Chondrocyte (in vitro differentiated cells): ENCODE results near the gene HPSE2. TPM values are rescaled to one million over a fixed set of nuclear protein-coding genes. Genes with fewer than 3 reads are reported as not detected.

Experiments used
- DNase-seq: peaks from one replicate; pipeline ENCODE4 v3.0.0; 2021; ENCODE audit warnings: mixed read lengths, low spot score
- H3K27ac Mint-ChIP-seq: one replicate; pipeline ENCODE4 v1.8.0; 2021; ENCODE audit warnings: mild to moderate bottlenecking, moderate library complexity, mixed read lengths; ENCODE audit not compliant: unreplicated experiment
- H3K27me3 Mint-ChIP-seq: 2 replicates; pipeline ENCODE4 v1.8.0; 2021; ENCODE audit warnings: low read depth, mixed read lengths
- H3K36me3 Mint-ChIP-seq: 2 replicates; pipeline ENCODE4 v1.8.0; 2021; ENCODE audit warnings: low read depth, mixed read lengths
- H3K4me1 Mint-ChIP-seq: 2 replicates; pipeline ENCODE4 v1.8.0; 2021; ENCODE audit warnings: low read depth, mild to moderate bottlenecking, mixed read lengths
- H3K4me3 Mint-ChIP-seq: one replicate; pipeline ENCODE4 v1.8.0; 2021; ENCODE audit warnings: mild to moderate bottlenecking, moderate library complexity, mixed read lengths; ENCODE audit not compliant: unreplicated experiment
- H3K9me3 Mint-ChIP-seq: 2 replicates; pipeline ENCODE4 v1.8.0; 2021; ENCODE audit warnings: low read depth, mixed read lengths
- total RNA-seq: library from RNA; stranded (reverse); gene quantifications from 3 replicates; pipeline ENCODE4 v1.2.1, GENCODE V29; 2021
- TF ChIP-seq, protein P1 (sequence below): fragments of 200-600 bp; sonication (generic); IDR thresholded peaks from 2 replicates; pipeline ENCODE4 v1.5.0; 2021; ENCODE audit warnings: antibody characterized with exemption, mild to moderate bottlenecking, moderate library complexity

The HPSE2 gene
- total RNA-seq, 1 donor from 2014 or later: not detected

DNA sequence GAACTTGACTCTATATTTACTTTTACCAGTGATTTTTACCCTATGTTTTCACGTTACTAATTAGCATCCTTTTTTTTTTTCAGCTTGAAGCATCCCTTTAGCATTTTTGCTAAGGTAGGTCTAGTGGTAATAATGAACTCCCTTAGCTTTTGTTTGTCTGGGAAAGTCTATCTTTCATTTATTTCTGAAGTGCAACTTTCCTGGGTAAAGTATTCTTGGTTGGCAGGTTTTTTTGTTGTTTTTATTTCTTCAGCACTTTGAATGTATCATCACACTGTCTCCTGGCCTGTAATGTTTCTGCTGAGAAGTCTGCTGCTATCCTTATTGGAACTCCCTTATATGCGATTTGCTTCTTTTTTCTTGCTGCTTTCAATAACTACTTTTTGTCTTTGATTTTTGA lies 639.2 kb downstream of the HPSE2 start:
- TF ChIP-seq, protein P1, sequence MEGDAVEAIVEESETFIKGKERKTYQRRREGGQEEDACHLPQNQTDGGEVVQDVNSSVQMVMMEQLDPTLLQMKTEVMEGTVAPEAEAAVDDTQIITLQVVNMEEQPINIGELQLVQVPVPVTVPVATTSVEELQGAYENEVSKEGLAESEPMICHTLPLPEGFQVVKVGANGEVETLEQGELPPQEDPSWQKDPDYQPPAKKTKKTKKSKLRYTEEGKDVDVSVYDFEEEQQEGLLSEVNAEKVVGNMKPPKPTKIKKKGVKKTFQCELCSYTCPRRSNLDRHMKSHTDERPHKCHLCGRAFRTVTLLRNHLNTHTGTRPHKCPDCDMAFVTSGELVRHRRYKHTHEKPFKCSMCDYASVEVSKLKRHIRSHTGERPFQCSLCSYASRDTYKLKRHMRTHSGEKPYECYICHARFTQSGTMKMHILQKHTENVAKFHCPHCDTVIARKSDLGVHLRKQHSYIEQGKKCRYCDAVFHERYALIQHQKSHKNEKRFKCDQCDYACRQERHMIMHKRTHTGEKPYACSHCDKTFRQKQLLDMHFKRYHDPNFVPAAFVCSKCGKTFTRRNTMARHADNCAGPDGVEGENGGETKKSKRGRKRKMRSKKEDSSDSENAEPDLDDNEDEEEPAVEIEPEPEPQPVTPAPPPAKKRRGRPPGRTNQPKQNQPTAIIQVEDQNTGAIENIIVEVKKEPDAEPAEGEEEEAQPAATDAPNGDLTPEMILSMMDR: no peak
- H3K9me3 Mint-ChIP-seq: peaks cover 18% of the 10 kb centered on the region
- no peaks in the 10 kb centered on the region for H3K4me1 Mint-ChIP-seq
- H3K27ac Mint-ChIP-seq: no peak overlapping the region
- H3K4me3 Mint-ChIP-seq: no peak overlapping the region
- no peaks in the 10 kb centered on the region for H3K36me3 Mint-ChIP-seq
- H3K27me3 Mint-ChIP-seq: peaks cover 4% of the 10 kb centered on the region
- DNase-seq: no peak

DNA sequence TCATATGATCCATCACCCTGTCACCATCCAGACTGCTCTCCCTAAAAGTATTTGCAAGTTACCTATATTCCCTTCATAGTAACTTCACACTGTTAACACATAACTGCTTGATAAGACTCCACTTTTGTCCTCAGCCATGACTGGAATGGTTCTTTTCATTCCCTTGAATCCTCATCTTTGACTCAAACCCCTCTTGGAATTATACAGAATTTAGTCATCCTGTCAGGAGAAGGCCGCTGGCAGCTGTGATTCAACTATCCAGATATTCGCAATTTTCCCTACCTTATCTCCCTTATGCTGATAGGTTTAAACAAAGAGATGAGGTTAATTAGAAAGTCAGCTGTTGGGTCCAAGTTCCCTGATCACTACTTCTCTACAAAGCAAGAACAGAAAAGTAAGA lies 646.0 kb downstream of the HPSE2 start:
- H3K27me3 Mint-ChIP-seq: peaks cover 5% of the 10 kb centered on the region
- H3K27ac Mint-ChIP-seq: no peak overlapping the region
- TF ChIP-seq, protein P1: no peak
- H3K4me3 Mint-ChIP-seq: no peak overlapping the region
- H3K36me3 Mint-ChIP-seq: no peaks in the 10 kb centered on the region
- DNase-seq: no peak
- H3K9me3 Mint-ChIP-seq: peaks cover 3% of the 10 kb centered on the region
- H3K4me1 Mint-ChIP-seq: no peaks in the 10 kb centered on the region

DNA sequence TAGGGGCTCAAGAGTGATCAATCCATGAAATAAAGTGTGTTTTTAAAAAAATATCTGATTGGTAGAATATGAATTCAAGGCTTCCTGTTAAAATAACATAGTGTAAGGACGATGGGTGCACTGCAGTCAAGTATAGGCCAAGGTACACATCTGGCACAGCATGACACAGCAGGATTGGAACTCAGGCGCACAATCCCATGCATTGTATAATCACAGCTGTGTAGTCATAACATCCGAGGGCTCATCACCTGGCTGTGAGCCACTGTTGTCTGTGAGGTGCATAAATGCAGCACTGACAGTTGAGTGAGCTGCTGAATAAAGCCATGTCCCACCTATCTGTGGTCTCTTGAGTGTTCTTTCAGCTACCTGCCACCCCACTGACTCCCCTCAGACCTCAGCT lies 646.6 kb downstream of the HPSE2 start:
- no peak overlapping the region for H3K4me3 Mint-ChIP-seq
- TF ChIP-seq, protein P1: no peak
- H3K27ac Mint-ChIP-seq: no peak overlapping the region
- no peaks in the 10 kb centered on the region for H3K9me3 Mint-ChIP-seq
- DNase-seq: no peak
- peaks cover 2% of the 10 kb centered on the region for H3K27me3 Mint-ChIP-seq
- no peaks in the 10 kb centered on the region for H3K36me3 Mint-ChIP-seq
- H3K4me1 Mint-ChIP-seq: no peaks in the 10 kb centered on the region

DNA sequence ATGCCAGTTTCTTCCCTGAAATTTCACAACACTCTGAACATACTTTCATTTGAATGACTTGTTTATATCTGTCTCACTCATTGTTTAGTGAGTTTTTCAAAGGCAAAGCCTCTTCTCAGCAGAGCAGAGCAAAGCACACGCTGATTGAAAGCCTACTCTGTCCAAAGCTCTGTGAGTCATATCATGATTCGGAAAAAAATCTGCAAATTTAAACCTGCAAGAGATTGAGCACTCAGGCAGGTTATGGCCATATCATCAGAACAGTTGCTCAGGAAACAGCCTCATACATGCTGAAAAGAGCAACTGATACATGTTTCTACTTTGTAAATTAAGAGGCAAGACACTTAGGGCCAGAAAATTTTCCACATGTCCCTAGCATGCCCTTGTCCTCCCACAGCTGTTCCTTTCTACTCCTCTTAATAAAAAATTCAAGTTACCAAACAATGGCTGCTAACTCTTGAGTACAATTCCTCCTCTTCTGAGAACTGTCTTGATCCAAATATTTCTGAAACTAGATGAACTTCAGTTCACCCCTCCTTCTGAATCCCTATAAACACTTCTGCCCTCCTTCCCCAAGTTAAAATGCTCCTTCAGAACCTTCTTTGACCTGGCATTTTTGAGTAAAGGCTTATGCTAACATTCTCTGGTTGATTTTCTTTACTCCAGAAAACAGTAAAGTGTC lies 648.4 kb downstream of the HPSE2 start:
- TF ChIP-seq, protein P1: no peak
- no peak overlapping the region for H3K27ac Mint-ChIP-seq
- no peaks in the 10 kb centered on the region for H3K9me3 Mint-ChIP-seq
- no peaks in the 10 kb centered on the region for H3K36me3 Mint-ChIP-seq
- no peak overlapping the region for H3K4me3 Mint-ChIP-seq
- no peaks in the 10 kb centered on the region for H3K4me1 Mint-ChIP-seq
- DNase-seq: no peak
- H3K27me3 Mint-ChIP-seq: peaks cover 2% of the 10 kb centered on the region

DNA sequence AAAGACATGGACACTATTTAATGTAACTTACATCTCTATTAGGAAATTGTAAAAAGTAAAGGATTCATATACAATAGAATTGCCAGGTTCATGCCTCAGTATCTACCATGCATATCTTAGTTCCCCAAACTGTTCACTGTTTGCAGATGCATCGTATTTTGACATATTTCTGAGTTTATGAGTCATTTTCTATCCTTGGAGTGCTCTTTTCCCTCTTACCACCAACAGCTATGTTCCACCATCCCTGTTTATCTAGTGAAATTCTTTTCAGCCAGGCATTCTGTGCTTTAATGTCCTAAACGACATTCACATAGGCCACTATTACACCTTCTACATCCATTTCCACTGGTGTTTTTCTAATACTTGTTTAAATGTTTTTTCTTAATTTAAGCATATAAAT lies 649.6 kb downstream of the HPSE2 start:
- H3K4me1 Mint-ChIP-seq: no peaks in the 10 kb centered on the region
- TF ChIP-seq, protein P1: no peak

More for the DNA sequence above, 649.6 kb downstream of the HPSE2 start:
- Mint-ChIP-seq H3K36me3 (no peaks in the 10 kb centered on the region), H3K27me3 (peaks cover 2% of the 10 kb centered on the region), H3K9me3 (no peaks in the 10 kb centered on the region), H3K27ac (no peak overlapping the region), H3K4me3 (no peak overlapping the region)
- no peak for DNase-seq
